AG09309 (cell line): ENCODE measurements around the gene THBS1.

Experiments
- DNase-seq: peaks from one replicate; pipeline ENCODE4 v3.0.0-alpha.2; 2010; ENCODE audit warnings: low read depth
- H3K4me3 ChIP-seq: 2 replicates; pipeline ENCODE4 v1.5.1; 2011; ENCODE audit warnings: mild to moderate bottlenecking, low read depth, low read length, moderate library complexity; ENCODE audit not compliant: control insufficient read depth
- TF ChIP-seq, protein P1 (sequence below): IDR thresholded peaks from 2 replicates; pipeline ENCODE4 v1.5.1; 2011; ENCODE audit warnings: mild to moderate bottlenecking, low read depth, low read length, inconsistent platforms; ENCODE audit not compliant: insufficient read depth, control insufficient read depth; ENCODE audit errors: missing control alignments

Gene THBS1

DNA sequence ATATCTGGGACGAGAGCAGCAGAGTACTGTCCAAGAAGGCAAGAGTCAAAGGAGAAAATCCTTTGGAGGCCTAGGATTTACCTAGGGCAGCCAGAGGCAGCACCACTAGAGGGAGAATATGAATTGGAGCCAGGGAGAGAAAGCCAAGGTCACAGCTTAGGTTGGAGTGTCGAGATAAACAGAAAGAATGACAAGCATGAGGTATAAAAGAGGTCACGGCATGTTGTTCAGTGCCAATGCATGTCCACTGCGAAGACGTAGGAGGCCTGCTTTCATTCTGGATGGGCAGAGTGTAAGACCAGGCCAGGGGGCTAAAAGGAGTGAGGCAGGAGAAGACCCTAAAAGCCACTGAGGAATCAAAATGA lies 47.2 kb downstream of the THBS1 start:
- H3K4me3 ChIP-seq = no peak overlapping the region
- TF ChIP-seq, protein P1, sequence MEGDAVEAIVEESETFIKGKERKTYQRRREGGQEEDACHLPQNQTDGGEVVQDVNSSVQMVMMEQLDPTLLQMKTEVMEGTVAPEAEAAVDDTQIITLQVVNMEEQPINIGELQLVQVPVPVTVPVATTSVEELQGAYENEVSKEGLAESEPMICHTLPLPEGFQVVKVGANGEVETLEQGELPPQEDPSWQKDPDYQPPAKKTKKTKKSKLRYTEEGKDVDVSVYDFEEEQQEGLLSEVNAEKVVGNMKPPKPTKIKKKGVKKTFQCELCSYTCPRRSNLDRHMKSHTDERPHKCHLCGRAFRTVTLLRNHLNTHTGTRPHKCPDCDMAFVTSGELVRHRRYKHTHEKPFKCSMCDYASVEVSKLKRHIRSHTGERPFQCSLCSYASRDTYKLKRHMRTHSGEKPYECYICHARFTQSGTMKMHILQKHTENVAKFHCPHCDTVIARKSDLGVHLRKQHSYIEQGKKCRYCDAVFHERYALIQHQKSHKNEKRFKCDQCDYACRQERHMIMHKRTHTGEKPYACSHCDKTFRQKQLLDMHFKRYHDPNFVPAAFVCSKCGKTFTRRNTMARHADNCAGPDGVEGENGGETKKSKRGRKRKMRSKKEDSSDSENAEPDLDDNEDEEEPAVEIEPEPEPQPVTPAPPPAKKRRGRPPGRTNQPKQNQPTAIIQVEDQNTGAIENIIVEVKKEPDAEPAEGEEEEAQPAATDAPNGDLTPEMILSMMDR = peak; percentile 24
- no peak for DNase-seq

DNA sequence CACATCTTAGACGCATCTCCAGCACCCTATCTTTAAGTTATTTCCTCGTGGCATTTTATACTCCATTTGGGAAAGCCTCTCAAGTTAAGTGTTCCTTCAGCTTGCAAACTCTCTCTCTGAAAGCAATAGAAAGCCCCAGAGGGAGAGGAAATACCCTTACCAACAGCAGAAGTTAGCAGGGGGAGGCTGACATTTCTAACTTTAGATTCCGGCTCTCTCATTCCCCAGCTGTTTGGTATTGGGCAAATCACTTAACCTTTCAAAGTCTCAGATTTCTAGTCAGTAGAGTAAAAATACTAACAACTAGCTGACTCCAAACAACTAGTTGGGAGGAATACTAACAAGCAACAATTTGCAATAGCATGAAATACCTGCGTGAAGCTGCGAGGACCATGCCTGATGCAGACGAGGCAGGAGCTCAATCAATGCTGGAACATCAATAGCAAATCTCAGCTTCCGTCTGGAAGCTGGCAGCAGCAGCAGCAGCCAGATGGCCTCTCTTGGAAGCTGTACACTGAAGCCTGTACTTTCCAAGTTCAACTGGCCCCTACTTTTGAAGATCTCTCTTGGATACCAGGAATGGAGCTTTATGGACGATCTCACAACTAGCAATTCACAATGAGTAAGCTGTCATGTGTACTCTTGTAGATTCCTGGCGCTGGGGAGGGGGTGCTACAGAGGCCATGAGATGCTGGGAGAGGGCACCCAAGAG lies 47.8 kb downstream of the THBS1 start:
- DNase-seq = no peak
- TF ChIP-seq, protein P1 = no peak
- H3K4me3 ChIP-seq = no peak overlapping the region

DNA sequence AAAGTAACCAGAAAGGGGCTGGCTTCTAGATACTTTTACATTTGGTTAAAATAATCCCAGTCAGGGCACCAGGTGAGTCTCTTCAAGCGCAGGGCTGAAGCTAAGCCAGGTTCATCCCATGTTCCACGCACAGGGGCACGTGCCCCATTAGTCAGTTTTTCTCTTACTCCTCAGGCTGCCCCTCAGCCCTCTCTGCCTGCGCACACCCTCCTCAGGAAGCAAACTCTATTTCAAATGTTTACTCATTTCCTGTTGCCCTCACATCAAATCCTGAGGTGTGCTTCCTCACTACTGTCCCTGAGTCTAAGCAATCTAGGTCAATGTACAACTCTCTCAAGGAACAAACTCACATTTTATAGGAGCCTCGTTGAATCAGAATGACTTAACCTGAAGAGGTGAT lies 48.5 kb downstream of the THBS1 start:
- no peak overlapping the region for H3K4me3 ChIP-seq
- TF ChIP-seq, protein P1 = no peak
- DNase-seq = no peak

DNA sequence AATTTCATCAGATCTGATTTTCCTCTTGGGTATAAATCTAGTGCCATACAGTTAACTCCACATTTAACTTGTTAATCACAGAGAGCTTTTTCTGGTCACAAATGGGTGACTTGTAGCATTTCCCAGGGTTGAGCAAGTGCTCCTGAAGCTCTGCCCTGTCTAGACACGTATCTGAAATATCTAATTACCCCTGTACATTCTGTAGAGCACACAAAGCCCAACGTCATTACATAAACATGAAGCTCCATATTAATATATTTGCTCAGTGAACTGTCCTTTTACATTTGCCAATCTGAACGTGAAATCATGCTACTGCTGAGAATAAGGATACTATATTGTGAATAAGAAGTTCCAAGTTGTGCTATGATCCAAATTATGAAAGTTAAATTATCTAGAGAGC lies 49.0 kb downstream of the THBS1 start:
- DNase-seq = no peak
- no peak overlapping the region for H3K4me3 ChIP-seq
- TF ChIP-seq, protein P1 = no peak

DNA sequence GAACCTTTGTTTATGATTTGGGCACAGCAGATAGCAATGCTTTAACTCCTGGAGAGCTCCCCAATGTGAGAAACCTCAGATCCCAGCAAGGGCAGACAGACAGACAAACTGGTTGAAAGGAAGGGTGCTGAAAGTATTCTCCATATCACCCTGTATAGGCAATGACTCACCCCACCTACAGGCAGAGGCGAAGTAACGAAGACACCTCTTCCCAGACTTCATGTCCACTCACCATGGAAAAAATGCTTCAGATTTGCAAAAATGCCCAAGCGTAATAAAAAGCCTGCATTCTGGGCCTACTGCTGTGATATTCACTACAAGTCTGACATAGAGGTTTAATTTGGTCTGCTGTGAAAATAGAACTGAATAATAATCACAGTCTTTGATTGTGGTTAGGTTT lies 50.5 kb downstream of the THBS1 start:
- TF ChIP-seq, protein P1 = no peak
- H3K4me3 ChIP-seq = no peak overlapping the region
- DNase-seq = no peak

DNA sequence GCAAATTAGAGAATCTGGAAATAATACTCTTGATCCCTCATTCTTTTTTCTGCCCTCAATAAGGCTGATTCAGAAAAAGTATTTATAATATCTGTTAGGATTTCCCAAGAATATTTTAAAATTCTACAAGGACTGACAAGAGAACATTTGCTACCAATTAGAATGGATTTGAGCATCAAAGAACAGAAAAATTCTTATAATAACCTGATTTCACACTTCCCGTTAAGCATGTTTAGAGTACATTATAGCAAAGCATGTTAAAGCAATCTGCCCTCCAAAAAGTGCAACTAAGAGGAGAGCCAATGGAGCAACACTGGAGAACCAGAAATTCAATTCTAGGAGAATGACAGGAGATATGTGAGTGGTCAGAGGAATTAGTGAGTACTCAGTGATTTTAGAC lies 57.2 kb downstream of the THBS1 start:
- DNase-seq = no peak
- H3K4me3 ChIP-seq = no peak overlapping the region
- TF ChIP-seq, protein P1 = no peak
